A204.1 (cell line): ENCODE results near the gene RAI1.

Source experiments
- FAIRE-seq: peaks from 2 replicates; lab custom pipeline; 2012; peaks lifted over from hg19 to GRCh38; lab: Jason Lieb, UNC

The RAI1 gene

DNA sequence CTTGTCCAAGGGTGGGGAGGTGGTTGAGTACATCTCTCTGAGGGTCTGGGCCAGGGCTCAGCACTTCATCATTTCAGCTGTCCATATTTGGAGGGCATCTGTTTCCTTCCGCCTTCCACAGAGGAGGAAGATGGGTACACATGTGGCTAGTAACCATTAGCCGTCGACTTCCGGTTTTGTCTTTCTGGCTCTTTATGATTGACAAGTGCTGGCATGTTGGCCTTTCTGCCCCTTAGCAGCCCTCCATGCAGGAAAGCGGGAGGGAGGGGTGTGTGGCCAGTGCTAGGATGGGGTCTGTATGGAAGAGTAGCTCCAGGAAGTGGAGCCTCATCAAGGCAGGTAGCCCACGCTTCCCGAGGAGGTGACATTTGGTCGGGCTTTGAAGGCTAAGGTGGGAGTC is 69.6 kb downstream of the RAI1 start:
- no peak for FAIRE-seq

DNA sequence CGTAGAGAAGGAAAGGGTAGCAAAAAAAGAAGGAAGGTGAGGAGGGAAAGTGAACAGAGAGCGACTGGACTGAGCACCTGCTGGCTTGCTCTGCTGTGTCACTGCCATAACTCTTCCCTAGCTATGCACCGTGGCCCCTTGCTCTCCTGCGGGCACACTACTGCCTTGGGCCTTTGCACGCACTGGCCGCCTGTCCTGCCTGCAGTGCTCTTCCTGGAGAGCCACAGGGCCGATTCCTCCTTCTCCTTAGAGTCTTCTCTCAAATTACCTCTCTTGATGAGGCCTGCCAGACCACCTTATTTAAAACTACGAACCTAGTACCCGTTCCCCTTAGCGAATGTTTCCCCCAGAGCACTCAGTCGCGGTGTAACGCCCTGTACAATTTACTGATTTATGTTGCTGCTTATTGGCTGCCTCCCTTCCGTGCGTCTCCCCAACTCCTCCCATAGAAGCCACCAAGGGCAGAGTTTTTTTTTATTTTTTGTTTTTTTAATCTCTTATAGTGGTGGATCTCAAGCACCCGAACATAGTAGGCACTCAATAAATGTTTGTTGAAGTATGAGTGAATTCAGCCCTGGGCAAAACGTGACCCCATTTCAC is 70.3 kb downstream of the RAI1 start:
- no peak for FAIRE-seq

DNA sequence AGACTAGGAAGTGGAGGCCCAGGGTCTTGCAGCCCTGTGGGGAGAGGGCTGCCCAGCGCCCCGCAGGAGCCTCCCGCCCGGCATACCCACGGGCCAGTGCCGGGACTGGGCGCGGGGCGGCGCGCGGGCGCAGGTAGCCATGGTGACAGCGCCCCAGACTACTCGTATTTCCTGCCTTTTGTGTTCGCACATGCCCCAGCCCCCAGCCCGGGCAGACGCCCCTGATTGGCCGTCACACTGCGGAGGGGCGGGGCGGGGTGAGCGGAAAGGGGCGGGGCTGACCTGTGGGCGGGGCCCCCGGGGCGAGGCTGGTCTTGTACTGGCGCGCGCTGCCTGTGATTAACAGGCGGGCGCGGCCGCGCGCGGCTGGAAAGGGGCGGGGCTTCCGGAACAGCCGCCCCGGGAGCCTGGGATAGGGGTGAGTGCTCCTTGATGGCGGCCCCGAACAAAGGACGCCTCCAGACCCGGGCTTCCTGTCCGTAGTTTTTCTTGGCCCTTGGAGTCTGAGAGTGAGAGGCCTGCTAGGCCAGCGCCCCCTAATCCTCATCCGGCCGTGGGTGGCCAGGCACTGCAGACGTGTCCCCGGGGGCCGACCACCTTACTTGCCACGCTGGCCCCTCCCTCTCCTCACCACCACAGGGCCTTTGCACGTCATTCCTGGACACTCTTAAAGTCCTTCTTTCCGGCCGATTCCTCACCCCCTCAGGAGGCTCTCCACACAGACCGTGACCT is 71.0 kb downstream of the RAI1 start:
- FAIRE-seq, result no peak

DNA sequence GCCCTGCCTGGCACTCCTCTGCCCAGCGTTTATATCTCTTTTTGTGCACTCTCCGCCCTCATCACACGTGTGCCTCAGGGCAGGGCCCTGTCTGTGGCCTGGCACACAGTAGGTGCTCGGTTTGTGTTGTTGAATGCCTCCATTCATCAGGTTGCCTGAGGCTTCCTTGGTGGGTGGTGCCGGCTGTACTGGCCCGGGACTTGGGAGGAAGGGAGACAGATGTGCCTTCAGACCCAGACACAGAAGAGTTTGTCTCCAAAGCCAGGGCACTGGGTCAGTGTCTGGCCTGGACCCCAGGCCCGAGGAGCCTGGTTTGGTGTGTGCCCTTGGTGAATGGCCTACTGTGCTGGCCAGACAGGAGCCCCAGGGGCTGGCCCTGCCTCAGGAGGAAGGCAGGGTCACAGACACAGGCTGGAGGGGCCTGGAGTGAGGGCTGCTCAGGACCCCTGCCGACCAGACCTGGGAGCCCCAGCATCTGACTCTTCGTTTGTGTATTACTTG is 71.6 kb downstream of the RAI1 start:
- no peak for FAIRE-seq

DNA sequence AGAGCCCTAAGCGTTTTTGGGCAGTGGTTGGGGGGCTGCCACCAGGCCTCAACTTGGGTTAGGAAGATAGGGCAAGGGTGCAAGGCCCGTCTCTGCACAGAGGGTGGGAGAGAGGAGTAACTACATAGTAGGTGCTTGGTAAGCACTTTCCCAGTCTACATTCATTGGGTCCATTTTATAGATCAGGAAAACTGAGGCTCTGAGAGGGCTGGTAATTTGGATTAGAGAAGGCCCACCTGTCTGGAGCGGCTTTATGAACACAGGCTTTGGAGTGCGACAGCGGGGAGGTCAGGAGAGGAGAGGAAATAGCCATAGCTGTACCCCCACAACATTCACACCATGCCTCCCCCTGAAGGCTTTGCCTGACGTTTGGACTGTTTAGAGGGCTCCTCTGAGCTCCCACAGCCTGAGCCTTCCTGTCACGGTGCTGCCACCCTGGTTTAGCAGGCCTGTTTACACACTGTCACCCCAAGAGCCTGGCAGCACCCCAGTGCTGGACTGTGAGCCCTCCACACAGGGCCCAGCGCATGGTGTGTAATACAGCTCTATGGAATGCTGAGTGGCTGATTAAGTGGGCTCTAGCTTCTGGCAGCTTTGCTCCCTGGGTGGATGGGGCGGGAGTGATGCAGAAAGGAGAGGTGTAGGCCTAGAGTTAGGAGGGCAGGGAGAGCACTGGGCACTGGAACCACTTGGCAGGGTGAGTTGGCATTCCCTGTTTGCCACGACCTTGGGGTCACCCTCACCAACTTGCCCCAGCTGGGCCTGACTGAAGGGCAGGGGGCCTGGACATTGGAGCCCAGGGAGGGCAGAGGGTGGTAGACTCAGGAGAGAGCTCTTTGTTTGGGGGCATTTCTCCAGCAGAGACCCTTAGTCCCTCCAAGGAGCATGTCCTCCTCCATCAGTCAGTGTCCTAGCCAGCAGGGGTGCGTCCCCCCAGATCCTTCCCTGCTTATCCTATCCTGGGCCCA is 73.7 kb downstream of the RAI1 start:
- FAIRE-seq, result no peak

DNA sequence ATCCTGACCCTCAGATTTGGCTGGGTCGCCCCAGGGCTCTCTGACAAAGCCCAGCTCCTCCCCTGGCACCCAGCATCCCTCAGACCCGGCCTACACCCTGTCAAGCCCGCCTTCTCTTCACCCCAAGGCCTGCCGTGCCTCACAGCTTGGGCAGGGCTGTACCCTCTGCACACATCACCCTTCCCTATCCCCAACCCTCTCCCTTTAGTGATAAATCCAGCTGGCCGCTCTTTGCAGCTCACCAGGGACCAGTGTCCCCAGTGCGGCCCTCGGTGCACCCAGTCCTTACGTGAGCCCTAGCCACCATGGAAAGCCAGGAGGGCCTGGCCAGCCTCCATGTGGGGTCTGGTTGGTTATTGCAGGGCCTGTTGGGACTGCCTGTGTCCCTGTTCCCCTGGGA is 74.5 kb downstream of the RAI1 start:
- no peak for FAIRE-seq

DNA sequence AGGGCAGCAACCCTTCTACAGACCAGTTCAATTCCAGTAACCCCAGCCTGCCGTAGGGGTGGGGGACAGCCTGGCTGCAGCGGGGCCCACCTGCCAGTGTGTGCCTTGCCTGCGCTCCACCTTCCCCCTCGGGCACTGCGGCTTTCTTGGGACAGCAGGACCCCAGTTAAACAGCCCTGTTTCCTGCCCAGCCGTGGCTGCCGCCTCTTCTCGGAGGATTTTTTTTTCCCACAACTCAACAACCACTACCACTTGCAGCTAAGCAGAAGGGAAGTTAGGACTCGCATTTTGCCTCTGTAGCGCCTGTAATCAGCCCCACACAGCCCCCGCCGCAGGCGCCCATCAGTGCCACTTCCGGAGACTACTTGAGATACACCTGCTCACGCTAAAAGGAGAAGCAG is 76.1 kb downstream of the RAI1 start:
- FAIRE-seq, result no peak

DNA sequence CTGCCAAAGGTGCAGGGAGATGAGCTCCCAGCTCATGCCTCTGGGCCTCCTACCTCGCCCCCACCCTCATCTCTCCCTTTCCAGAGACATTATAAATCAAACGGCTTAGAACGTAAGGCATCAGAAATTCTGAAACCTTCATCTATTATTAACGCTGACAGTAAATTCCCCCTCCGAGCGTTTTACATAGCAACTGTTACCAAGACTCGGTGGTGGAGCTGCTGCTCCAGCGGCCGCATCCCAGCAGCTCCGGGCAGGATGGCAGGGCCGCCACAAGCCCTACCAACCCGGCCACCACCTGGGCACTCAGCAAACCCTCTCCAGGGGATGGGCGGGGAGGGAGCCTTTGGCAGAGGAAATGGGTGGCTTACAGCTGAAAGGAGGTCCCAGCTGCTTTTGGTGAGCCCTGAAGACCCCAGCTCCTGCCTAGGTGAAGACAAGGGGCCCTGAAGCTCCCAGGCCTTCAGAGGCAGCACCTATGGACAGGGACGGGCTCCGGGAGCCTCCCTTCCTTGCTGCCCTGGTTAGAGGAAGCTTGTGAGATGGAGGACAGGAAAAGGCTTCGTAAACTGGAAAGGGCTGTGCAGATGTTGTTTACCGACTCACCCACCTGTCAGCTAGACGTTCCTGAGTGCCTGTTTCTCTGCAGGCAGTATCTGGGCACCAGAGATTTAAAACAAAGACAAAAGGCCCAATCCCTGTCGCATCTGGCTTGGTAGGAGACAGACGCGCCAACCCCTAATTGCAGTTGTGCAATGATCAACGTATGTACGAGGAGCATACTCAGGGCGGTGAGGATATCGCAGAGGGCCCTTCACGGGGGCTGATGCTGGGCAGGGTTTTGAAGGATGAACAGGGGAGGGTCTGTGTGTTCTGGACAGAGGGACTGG is 76.9 kb downstream of the RAI1 start:
- no peak for FAIRE-seq

DNA sequence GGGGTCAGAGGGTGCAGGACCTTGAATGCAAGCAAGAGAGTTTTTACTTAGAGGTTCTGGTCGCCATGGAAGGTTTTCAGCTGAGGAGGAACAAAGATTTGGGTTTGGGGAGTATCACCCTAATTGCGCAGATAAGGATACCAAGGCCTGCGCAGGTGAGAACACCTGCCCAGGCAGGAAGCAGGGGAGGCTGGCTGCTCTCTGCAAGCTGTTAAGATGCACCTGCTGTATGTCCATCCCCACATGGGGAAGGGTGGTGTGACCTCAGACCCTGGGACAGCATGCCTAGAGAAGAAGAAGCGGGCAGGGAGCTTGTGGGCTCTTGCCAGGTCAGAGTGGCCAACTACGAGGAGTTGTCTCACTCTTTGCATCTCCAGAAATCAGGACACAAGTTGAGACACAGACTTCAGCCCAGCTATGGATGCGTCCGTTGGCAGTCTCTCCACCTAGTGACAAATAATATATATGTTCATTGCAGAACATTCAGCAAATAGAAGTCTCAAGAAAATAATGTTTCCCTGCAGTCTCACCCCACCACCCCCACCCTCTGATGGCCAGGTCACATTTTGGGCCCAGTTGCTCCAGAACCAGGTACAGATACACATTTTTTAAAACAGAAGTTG is 77.8 kb downstream of the RAI1 start:
- no peak for FAIRE-seq

DNA sequence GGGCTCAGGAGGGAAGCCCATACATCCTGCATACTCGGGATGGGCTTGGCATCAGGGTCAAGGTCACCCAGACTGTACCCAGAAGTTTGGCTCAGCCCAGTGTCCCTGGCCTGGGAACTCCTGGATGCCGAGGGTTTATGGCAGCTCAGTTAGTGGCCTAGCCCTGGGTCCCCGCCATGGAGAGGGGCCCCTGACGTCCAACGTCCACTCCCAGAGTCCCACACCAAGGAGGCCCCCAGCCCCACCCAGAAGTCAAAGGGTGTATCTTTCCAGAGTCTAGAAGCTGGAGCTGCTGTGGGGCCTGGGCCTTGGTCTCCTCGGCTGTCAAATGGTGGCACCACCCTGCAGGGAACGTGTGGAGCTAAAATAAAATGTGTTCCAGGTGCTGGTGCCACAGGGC is 79.1 kb downstream of the RAI1 start:
- no peak for FAIRE-seq

DNA sequence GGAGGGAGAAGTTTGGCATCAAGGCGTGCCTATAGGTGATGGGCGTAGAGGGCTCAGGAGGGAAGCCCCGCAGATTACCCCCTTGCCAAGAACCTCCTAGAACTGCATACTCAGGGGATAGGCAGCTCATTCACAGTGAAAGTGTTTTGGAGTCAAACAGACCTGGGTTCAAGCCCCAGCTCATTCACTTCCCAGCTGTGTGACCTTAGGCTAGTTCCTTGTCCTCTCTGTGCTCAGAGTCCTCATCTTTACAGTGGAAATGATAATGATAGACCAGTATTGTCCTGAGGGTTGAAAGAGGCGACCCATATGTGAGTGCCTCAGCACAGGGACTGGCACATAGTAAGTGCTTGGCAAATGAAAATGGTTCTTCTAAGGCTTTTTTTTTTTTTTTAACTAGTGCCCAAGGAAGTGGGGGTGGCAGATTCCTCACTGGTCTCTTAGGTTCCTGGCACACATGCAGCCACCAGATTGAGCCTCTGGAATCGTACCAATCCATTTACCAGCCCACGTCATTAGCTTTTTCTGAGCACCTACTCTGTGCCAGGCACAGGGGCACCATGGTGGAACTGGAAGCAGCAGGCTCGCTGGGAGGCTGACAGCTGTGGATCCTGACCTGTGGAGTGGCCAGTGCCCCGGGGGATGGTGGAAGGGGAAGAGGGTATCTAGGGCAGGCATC is 79.8 kb downstream of the RAI1 start:
- no peak for FAIRE-seq

DNA sequence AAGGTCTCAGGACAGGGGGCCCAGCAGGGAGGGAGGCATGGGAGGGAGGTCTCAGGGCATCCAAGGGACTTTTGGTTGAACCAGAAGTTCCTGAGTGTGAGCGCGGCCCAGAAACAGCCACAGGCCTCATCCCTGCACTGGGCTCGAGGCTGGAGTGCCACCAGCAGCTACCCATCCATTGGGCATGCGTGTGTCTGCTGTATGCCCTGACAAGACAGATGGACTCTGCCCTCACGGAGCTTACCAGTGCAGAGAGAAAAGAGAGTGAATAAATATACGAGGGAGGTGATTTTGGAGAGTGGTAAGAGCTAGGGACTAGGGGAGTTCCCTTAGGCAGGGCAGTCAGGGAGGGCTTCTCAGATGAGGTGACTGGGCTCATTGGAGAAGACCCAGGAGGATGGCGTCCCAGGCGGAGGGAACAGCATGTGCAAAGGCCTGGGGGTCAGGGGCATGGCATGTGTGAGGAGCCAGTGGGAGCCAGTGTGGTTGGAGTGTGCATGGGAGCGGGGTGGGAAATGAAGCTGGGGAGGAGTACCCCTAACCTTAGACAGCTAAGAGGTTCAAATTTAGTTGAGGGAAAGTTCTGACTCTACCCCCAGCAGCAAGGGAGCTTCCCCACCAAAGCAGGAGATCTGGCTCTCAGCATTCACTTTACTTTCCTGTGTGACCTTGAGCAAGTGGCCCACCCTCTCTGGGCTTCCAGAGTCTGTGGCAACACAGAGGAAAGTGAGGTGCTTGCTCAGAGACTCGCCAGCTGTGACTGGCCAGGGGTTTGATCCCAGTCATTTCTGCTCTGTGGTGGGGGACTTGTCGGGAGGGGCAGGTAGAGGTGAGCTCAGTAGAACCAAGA is 80.9 kb downstream of the RAI1 start:
- FAIRE-seq, result no peak

DNA sequence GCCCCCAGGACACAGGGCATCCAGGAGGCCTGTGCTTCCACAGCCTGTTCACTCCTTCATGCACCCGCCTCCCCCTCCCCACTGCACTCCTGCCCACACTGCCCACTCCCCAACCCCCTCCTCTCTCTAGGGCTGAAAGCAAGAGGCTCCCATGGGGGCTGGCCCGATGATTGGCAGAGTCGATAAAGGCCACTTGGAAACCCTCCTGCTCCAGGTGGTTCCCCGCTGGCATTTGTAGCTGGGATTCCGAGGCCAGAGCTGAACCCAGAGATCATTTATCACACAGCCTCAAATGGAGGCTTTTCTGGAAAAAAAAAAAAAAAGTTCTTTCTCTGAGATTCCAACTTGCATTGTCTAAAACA is 81.5 kb downstream of the RAI1 start:
- no peak for FAIRE-seq

DNA sequence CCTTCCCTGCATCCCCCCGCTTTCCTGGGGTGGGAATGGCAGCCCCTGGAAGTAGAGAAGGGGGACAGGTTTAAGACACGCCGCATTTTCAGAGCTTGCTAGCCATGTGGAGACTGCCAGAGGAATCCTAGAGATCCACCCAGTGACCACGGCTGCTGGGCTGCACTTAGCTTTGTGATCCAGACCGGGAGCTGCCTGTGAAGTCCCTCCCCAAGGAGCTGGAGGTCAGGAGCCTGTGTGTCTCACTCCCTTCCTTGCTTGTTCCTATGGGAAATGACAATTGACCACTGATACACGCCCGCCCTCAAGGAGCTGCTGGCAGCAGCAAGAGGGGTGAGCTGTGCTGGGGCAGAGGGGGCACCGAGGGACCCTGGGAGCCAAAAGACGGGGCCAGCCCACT is 81.9 kb downstream of the RAI1 start:
- no peak for FAIRE-seq

DNA sequence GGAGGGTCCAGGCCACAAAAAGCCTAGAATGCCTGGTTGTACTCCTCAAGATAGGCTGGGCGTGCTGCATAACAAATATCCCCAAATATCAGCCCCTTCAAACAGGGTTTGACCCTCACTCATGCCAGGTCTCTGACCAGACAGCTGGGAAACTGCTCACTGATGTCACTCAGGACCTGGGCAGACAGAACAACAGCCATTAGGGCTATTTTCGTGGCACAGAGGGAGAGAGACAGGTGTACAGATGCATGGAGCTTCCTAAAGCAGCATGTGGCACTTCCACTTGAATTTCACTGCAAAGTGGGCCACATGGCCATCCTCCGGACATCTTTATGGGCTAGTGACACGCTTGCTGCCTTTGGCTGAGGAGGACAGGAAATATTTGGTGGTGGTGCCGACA is 82.5 kb downstream of the RAI1 start:
- FAIRE-seq, result no peak

DNA sequence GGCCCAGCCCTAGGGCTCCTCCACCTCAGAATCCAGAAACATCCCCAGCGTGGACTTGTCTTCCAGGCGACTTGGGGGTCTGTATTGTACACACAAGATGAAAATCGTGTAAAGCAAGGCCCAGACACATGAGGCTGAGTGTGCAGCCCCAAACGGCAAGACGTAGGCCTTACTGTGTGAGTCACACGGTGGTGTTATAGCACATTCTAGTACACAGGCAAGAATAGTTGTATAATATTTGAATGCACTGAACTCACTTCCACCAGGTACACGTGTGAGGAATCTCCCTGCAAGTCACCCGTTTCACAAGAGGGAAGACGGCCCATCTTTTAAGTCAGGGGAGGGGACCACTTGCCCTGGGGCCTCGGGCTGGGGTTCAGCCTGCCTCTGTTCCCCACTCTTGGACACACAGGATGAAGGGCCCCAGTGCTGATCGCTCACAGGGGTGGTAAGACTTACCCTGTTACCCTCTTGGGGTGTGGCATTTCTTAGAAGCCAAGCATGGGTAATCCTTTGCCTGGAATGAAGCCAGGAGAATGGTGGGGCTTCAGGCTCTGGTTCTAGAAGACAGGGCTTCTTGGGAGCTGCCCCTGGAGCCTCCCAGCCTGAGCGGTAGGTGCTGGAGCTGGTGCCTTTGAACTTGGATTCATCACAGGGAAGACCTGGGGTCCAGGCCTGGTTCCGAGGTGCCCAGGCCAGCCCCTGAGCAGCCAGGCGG is 84.3 kb downstream of the RAI1 start:
- no peak for FAIRE-seq

DNA sequence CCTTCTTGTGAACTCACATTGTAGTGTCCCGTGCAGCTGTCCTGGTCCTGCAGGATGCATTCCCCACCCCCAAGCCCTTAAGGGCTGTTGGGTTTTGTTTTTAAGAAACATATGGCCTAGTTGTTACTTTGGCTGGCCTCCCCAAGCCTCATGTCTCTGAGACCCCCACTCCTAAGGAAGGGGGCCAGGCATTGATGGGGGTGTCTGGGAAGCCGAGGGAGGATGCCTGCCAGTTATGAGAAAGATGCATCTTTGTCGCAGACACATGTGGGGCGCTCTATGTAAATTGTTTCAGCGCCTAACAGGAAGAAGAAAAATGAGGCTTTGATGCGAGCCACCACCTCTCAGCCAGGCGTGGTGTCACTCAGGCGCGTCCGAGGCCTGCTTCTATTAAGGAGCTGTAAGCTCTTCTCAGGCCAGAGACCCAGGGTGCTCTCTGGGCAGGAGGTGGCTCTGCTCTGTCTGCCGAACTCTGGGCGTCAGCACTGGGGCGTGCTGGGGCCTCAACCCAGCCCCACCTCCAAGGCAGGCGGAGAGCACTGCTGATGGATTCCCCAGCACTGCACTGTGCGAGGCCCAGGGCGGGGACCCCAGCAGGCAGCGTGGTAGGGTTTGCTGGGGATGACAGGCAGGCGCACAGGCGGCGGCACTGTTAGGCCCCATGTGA is 85.0 kb downstream of the RAI1 start:
- FAIRE-seq, result no peak

DNA sequence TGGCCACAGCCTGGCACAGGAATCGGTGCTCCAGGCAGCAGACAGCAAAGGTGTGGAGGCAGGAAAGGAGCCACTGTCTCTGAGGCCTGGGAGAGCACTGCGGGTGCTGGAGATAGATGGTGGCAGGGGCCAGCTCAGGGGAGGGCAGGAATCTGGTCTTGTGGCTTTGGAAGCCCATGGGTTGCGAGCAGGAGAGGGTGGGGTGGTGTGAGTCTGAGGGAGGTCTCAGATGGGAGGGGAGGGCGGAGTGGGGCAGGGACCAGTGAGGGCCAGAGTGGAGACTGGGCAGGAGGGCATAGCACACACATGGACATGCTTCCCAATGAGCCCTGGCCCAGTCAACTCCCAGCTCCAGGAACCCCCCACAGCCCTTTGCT is 85.5 kb downstream of the RAI1 start:
- FAIRE-seq, result no peak
